CD14-positive monocyte (primary cell): Measurements from ENCODE around the gene MCHR2. TPM values are rescaled to one million over a fixed set of nuclear protein-coding genes. Genes with fewer than 3 reads are reported as not detected.
A peak's percentile ranks its signal among the peaks of the same experiment; 100 is the strongest.

ENCODE experiments used
- DNase-seq, 3 donors: peaks; one replicate each; pipeline ENCODE4 v3.0.0-alpha.2; 2011 to 2022
- H2AFZ ChIP-seq: 2 replicates; pipeline ENCODE4 v1.6.0; 2012; ENCODE audit warnings: mild to moderate bottlenecking, low read depth, low read length, inconsistent platforms; ENCODE audit not compliant: insufficient read depth, poor library complexity, severe bottlenecking
- H3K27ac ChIP-seq, 2 donors: 1 replicate in 1 of 2; 2 replicates in 1 of 2; pipeline ENCODE4 v1.5.1; 2012 to 2013; ENCODE audit warnings: low read length in 2 of 2, control low read depth in 1 of 2, inconsistent platforms in 1 of 2, low read depth in 1 of 2, mild to moderate bottlenecking in 1 of 2
- H3K27me3 ChIP-seq, 2 donors: one replicate each; pipeline versions ENCODE4 v1.6.0 to v1.6.1; 2011 to 2013; ENCODE audit warnings: low read length in 2 of 2; ENCODE audit not compliant: control insufficient read depth in 2 of 2, insufficient read depth in 2 of 2
- H3K36me3 ChIP-seq, 2 donors: replicated peaks in 1 of 2; 1 replicate in 1 of 2; 2 replicates in 1 of 2; pipeline versions ENCODE4 v1.5.1 to v1.6.1; 2012 to 2013; ENCODE audit warnings: low read length in 2 of 2, control low read depth in 1 of 2, inconsistent platforms in 1 of 2, mild to moderate bottlenecking in 1 of 2; ENCODE audit not compliant: insufficient read depth in 2 of 2, control insufficient read depth in 1 of 2
- H3K4me1 ChIP-seq, 2 donors: 1 replicate in 1 of 2; 2 replicates in 1 of 2; pipeline versions ENCODE4 v1.5.1 to v1.6.1; 2012 to 2013; ENCODE audit warnings: low read length in 2 of 2, control low read depth in 1 of 2, inconsistent platforms in 1 of 2, mild to moderate bottlenecking in 1 of 2, moderate library complexity in 1 of 2; ENCODE audit not compliant: insufficient read depth in 2 of 2, control insufficient read depth in 1 of 2
- H3K4me2 ChIP-seq: replicated peaks from 2 replicates; pipeline ENCODE3; 2012; ENCODE audit warnings: low read length, moderate library complexity, mild to moderate bottlenecking; ENCODE audit not compliant: poor library complexity, severe bottlenecking; ENCODE audit errors: extremely low read depth
- H3K4me3 ChIP-seq, 3 experiments: fragments of 200-600 bp in 1 of 3; sonication (generic) in 1 of 3; replicated peaks in 1 of 3; 1 replicate in 2 of 3; 2 replicates in 1 of 3; pipeline ENCODE4 v1.5.1; 2011 to 2013; ENCODE audit warnings: low read length in 3 of 3, mild to moderate bottlenecking in 3 of 3, control low read depth in 2 of 3, low read depth in 2 of 3, inconsistent platforms in 1 of 3, moderate library complexity in 1 of 3
- H3K79me2 ChIP-seq: 2 replicates; pipeline ENCODE4 v1.6.0; 2012; ENCODE audit warnings: mild to moderate bottlenecking, control low read depth, inconsistent platforms, low read length, moderate library complexity; ENCODE audit not compliant: insufficient read depth
- H3K9ac ChIP-seq: 2 replicates; pipeline ENCODE4 v1.6.0; 2017; ENCODE audit warnings: low read length, mild to moderate bottlenecking; ENCODE audit not compliant: insufficient read depth, poor library complexity, severe bottlenecking
- H3K9me3 ChIP-seq, 2 donors: replicated peaks in 1 of 2; 1 replicate in 1 of 2; 2 replicates in 1 of 2; pipeline versions ENCODE4 v1.5.1 to v1.6.1; 2012 to 2013; ENCODE audit warnings: low read length in 2 of 2, control low read depth in 1 of 2; ENCODE audit not compliant: control insufficient read depth in 1 of 2, insufficient read depth in 1 of 2
- H4K20me1 ChIP-seq: 2 replicates; pipeline ENCODE4 v1.6.0; 2012; ENCODE audit warnings: mild to moderate bottlenecking, low read length, control low read depth, moderate library complexity; ENCODE audit not compliant: insufficient read depth
- H3K27ac Mint-ChIP-seq, 7 donors: one replicate each; pipeline ENCODE4 v1.8.0; 2020; ENCODE audit warnings: mild to moderate bottlenecking in 7 of 7, mixed read lengths in 7 of 7, moderate library complexity in 6 of 7, inconsistent platforms in 2 of 7
- H3K27me3 Mint-ChIP-seq, 3 donors: one replicate each; pipeline ENCODE4 v1.8.0; 2021 to 2022; ENCODE audit warnings: low read depth in 3 of 3, mild to moderate bottlenecking in 3 of 3, mixed read lengths in 3 of 3, moderate library complexity in 3 of 3, inconsistent platforms in 1 of 3
- H3K36me3 Mint-ChIP-seq, 2 donors: one replicate each; pipeline ENCODE4 v1.8.0; 2020; ENCODE audit warnings: mixed read lengths in 2 of 2, inconsistent platforms in 1 of 2, mild to moderate bottlenecking in 1 of 2
- H3K4me1 Mint-ChIP-seq: one replicate; pipeline ENCODE4 v1.8.0; 2020; ENCODE audit warnings: mild to moderate bottlenecking, mixed read lengths
- H3K4me3 Mint-ChIP-seq, 2 donors: one replicate each; pipeline ENCODE4 v1.8.0; 2020; ENCODE audit warnings: mild to moderate bottlenecking in 2 of 2, mixed read lengths in 2 of 2, moderate library complexity in 1 of 2
- H3K9me3 Mint-ChIP-seq, 7 donors: one replicate each; pipeline ENCODE4 v1.8.0; 2020 to 2022; ENCODE audit warnings: mixed read lengths in 7 of 7, mild to moderate bottlenecking in 6 of 7, moderate library complexity in 6 of 7, inconsistent platforms in 2 of 7
- CTCF ChIP-seq: fragments of 200-600 bp; IDR thresholded peaks from one replicate; pipeline ENCODE4 v1.8.0; 2022; ENCODE audit warnings: antibody characterized with exemption, mild to moderate bottlenecking
- WGBS: methylation state at CpG from one replicate; pipeline ENCODE4 v1.1.5; 2013; ENCODE audit warnings: missing lambda C conversion rate; ENCODE audit not compliant: insufficient coverage; 5-methylcytosine and 5-hydroxymethylcytosine counted together
- intact Hi-C, 2 donors: fragments of 100-400 bp; cut with micrococcal nuclease; formaldehyde crosslinking; loops; one replicate each; pipeline versions ENCODE4 v1.15.0 to v1.15.1; 2023
- polyA plus RNA-seq, 3 donors: library from polyadenylated mRNA; depleted of rRNA in 1 of 3; unstranded in 2 of 3; stranded (reverse) in 1 of 3; fragments of 300-500 nt in 2 of 3; fragments of >200 nt in 1 of 3; fragmentation: Illumina TruSeq in 2 of 3; gene quantifications; 1 replicate in 2 of 3; 2 replicates in 1 of 3; pipeline ENCODE4 v1.2.3, GENCODE V29; 2012 to 2021

MCHR2 gene
- polyA plus RNA-seq, 3 donors = not detected

- TF ChIP-seq CTCF = no peak
- no peaks in the 10 kb centered on the region for H3K4me1 Mint-ChIP-seq
- no peak overlapping the region for H3K27ac Mint-ChIP-seq
- Histone ChIP-seq H3K27me3 (peaks cover 18 to 36% of the 10 kb centered on the region in 2 donors), H3K36me3 (no peaks in the 10 kb centered on the region), H3K9me3 (peaks cover 0 to 6% of the 10 kb centered on the region in 2 donors), H3K4me1 (no peaks in the 10 kb centered on the region), H3K4me3 (no peak overlapping the region), H4K20me1 (no peaks in the 10 kb centered on the region), H2AFZ (no peak overlapping the region), H3K4me2 (no peak overlapping the region), H3K9ac (no peak overlapping the region), H3K27ac (no peak overlapping the region), H3K79me2 (no peaks in the 10 kb centered on the region)
- intact Hi-C loops = no loop called here
- H3K27me3 Mint-ChIP-seq = peaks cover 35 to 40% (median 37%) of the 10 kb centered on the region in 3 donors
- 82% methylated on average over 2 of the region's 3 CpGs for WGBS
- no peak for DNase-seq
- peaks cover 0 to 5% (median 1%) of the 10 kb centered on the region in 7 donors for H3K9me3 Mint-ChIP-seq
- peaks cover 0 to 3% of the 10 kb centered on the region in 2 donors for H3K36me3 Mint-ChIP-seq
- H3K4me3 Mint-ChIP-seq = peak overlapping the region in 1 of 2 donors; percentile 14
Observed at GRCh38 chr6:99991955-99992354, 2.1 kb downstream of the MCHR2 start.

- Histone ChIP-seq H3K9me3 (no peaks in the 10 kb centered on the region), H3K9ac (no peak overlapping the region), H2AFZ (no peak overlapping the region), H3K79me2 (no peaks in the 10 kb centered on the region), H3K4me1 (no peaks in the 10 kb centered on the region), H3K4me3 (no peak overlapping the region), H3K36me3 (no peaks in the 10 kb centered on the region), H3K4me2 (no peak overlapping the region), H3K27me3 (no peaks in the 10 kb centered on the region), H3K27ac (no peak overlapping the region), H4K20me1 (no peaks in the 10 kb centered on the region)
- Mint-ChIP-seq H3K4me1 (no peaks in the 10 kb centered on the region), H3K27ac (no peak overlapping the region), H3K4me3 (no peak overlapping the region), H3K9me3 (peaks cover 0 to 7% (median 0%) of the 10 kb centered on the region in 7 donors), H3K36me3 (no peaks in the 10 kb centered on the region), H3K27me3 (no peaks in the 10 kb centered on the region)
- no peak for TF ChIP-seq CTCF
- no peak for DNase-seq
- intact Hi-C loops = no loop called here
Observed at GRCh38 chr6:99980741-99981140, 13.3 kb downstream of the MCHR2 start.
